Ovary (tissue), 3 donors: Measurements from ENCODE around the gene TANK.
"Not testable (repeated sequence)": the region's sequence is repeated elsewhere in the genome, so short reads cannot be mapped to it uniquely, and the experiment has no call there.

Experiments
- CTCF ChIP-seq, 3 donors: fragments of 450-650 bp in 2 of 3; fragments of 200-600 bp in 1 of 3; IDR thresholded peaks; one replicate each; pipeline versions ENCODE4 v1.5.1 to v1.8.0; 2016 to 2022; ENCODE audit warnings: antibody characterized with exemption in 3 of 3, mild to moderate bottlenecking in 1 of 3
- EP300 ChIP-seq: sonication (generic); formaldehyde crosslinking; IDR thresholded peaks from one replicate; pipeline ENCODE4 v1.6.1; 2017; ENCODE audit warnings: antibody characterized with exemption
- POLR2A ChIP-seq: fragments of 450-650 bp; IDR thresholded peaks from one replicate; pipeline ENCODE4 v1.6.1; 2017; ENCODE audit warnings: antibody characterized with exemption, mild to moderate bottlenecking, moderate library complexity
- donor health status: DM: no; HTN: no; CAD: no.

GRCh38 chr2:161132384-161132783 lies 27.8 kb upstream of the TANK start:
- not testable (repeated sequence) for TF ChIP-seq EP300; CTCF (IDR thresholded peaks at IDR 0.05); POLR2A
